HG03342 (cell line): ENCODE measurements around the gene FOXD2.

ENCODE experiments used
- ATAC-seq: cut with Tn5 transposase; IDR thresholded peaks from one replicate; pipeline ENCODE4 v1.9.1; 2021; ENCODE audit warnings: mild to moderate bottlenecking, moderate library complexity; ENCODE audit not compliant: unreplicated experiment

Gene FOXD2

DNA sequence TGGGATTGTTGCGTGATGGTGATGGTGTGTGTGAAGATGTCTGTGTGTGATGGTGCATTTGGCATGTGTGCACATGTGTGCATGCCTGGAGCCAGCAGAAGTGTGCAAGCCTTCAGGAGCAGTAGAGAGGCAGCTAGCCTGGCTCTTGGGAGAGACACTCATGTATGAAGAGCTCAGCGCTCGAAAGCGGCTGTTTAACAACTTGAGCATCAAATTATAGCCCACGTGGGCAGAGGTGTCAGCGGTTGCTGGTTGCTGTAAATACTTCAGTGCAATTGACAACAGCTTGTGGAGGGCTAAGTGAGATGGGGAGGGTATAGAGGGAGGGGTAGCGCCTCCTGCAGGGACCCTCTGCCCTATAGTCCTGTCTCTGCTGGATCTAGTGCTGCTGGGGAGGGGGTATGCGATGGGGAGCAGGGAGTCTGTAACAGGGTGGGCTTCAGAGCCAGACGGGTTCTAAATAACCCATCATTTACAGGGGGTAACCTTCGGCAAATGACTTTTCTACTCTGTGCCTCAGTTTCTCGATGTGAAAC is 21.5 kb downstream of the FOXD2 start:
- no peak for ATAC-seq

DNA sequence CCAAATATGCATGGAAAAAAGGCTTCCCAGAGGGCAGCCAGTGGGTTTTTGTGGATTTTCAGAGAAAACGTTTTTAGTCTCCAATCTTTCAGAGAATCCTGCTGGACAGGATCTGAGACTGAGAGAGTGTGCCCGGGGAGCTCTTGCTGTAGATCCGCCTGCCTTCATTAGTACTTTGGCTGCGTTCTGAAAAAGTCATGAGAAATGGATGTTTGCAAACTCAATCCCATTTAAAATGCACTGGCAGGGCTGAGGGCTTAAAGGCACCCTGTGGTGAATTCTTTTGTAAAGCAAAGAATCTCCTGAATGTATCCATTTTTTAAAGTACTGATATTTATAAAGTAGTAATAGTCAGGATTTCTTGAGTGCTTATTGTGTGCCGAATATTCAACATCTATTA is 22.2 kb downstream of the FOXD2 start:
- ATAC-seq, result no peak

DNA sequence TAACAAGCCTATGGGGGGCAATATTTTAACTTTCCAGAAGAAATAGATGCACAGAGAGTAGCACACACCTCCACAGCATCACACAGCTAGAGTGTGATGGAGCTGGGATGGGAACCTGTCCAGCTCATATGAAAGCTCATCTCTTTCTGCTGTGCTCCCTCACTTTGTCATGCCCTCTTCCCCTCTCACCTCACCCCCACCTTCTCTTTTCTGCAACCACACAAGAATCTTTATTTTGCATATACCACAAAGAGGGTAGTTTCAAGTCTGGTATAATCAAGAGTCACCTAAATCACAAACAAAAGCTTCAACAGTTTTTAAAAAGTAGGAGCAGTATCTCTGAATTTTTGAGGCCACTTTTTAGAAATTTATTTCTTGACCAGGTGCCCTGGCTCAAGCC is 22.6 kb downstream of the FOXD2 start:
- ATAC-seq, result no peak

DNA sequence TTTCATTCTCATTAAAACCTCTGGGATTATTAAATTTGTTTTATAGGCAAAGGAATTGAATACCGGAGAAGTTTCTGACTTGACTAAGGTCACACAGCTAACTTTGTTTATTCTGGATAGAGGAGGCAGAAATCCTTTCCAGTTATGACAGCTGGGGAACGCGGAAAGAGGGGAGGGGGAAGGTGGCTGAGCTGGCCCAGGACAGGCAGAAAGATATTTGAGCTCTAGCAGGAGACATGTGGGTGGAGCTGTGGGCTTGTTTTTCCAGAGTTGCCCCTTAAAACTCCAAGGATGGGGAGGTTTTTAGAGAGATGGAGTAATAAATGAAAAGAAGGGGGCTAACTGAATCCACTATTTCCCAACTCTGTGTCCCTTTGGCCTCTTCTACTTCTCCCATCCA is 27.8 kb downstream of the FOXD2 start:
- ATAC-seq, result no peak

DNA sequence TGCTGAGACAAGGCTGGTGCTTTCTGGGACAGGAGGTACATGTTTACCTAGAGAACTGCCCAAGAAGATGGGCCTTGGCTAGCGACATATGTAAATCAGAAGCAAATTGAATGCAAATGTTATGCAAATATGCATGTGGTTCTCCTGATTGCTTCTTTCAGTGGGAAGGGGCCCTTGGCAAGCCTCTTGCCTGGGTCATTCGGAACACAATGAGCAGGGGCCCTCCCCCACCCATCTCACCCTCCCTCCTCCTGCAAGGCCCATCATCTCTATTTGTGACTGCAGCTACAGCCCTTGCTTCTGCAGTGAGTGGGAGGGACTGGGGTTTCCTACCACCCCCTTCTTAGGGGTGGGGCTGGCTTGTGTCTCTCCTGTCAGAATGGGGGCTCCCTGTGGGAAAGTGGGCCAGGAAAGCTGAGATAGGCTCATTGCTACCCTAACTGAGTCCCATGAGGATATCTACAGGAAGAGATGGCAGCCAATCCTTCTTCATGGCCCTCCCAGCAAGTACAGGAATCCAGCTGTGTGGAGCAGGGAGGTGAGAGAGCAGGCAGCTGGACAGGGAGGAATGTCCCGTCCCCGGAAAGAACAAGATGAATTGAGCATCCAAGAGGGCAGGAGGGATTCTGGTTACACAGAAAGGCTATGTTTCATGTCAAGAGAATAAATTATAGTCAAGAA is 31.0 kb downstream of the FOXD2 start:
- ATAC-seq, result no peak

DNA sequence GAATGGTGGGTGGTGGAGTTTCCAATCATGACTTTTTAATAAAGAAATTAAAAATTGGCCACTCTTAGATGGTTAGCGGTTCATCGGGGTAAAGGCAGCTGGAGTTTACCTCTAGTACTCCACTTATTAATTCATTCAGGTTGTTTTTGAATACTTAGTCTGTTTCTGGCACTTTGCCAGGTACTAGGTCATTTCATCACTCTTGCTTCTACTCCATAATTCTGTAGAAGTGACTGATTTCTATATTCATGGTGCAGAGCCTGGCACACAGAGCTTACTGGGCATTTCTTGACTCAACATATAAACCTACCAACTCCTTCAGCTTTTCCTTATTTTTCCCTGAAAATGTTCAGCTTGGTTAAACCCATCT is 31.5 kb downstream of the FOXD2 start:
- ATAC-seq, result no peak

DNA sequence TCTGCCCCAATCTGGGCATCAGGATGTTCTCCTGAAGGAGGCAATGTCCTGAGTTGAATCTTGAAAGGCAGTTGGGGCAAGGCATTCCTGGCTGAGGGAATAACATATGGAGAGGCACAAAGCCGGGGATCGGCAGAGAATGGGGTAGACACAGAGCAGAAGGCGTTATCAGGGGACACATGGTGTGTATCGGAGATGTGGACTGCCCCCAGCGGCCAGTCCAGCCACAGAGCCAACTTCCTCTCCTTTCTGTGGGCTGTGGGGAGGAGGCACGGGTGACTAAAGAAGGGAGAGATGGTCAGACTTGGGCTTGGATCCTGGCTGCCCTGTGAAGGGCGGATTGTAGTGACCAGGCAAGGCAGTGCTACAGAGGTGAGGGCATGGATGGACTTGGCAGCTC is 32.1 kb downstream of the FOXD2 start:
- ATAC-seq, result no peak

DNA sequence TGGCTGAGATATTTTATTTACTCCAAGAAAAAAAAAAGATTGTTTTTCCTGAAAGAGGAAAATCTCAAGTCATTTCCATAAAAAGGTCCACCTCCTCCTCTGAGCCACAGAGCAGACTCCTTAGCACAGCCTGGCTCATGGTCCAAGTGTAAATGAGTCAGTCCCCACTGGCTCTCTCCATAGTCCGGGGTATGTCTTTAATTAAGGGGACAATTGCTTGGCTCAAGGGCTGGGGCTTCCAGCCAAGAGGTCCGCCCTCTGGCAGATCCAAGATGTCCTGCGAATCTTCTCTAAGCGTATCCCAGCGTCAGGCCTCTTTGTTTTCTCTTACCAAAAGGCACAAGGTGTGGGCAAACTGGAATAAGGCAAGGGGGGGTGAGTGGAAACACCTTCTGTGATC is 33.3 kb downstream of the FOXD2 start:
- ATAC-seq, result no peak

DNA sequence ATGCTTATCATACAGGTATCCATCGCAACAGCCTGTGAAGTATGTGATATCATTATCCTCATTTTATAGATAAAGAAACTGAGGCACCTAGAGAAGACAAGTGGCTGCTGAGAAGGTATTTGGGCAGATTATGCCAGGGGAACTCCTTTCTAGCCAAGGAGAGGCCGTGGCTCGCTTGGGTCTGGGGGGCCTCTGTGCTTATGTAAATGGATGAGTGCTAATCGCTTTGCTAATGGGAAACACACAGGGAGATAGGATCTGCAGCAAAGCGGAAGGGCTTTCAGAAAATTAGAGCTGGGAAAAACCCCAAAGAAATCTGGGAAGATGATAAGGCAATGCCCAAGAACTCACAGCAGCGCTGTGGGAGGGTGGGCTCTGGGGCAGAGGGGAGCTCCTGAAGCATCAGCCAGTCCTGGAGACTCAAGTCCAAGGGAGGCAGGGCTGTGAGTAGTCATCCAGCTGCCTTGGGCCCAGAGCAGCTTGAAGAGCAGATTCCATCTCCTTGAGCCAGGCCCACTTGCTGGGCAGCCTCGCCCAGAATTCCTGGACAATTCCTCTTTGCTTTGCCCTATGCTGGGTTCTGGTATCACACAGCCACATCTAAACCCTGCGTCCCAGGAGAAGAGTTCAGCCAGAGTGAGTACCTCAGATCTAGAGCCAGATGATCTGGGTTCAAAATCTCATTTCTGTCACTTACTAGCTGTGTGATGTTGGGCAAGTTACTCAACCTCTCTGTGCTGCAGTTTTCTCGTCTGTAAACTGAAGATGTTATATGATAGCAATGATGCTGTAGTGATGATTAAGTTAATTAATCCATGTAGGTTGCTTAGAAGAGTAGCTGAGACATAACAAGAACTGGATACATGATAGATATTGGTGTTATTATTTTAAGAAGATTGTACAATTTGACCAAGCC is 36.7 kb downstream of the FOXD2 start:
- ATAC-seq, result no peak

DNA sequence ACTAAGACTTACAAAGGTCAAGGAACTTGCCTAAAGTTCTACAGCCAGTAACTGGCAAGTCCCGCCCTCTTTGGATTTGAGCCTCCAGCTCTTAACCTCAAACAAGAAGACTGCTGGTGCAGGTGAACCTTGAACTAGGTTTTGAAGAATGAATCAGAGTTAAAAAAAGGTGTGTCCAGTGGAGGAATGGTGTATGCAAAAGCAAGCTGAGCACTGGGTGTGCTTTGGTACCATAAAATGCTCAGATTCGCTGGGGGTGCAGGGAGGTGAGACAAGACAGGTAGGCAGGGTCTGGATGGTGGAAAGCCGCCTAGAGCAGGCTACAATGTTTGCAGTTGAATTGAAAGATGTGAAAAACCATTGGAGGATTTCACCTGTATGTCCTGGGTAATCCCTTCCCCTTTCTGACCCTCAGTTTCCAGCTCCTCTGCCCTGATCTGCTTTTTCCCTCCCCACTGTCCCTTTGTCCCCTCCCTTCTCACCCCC is 39.8 kb downstream of the FOXD2 start:
- no peak for ATAC-seq

DNA sequence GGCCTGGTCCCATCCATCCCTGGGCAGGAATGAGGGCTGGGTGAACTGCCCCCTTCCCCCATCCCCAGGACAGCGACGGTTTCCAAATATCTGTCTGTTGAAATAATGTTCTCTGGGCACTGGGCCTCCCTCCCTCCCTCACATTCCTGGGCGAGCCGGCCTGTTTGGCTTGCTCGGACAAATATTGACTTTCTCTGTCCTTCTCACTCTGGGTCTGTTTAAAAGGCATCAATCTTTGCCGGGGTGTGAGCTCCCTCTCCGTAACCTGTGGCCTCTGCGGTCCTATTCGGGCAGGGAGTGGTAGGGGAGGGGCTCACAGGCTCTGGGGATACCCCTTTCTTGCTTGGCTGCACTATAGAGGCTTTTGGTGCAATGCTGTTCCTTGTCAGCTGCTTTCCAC is 40.2 kb downstream of the FOXD2 start:
- ATAC-seq, result no peak

DNA sequence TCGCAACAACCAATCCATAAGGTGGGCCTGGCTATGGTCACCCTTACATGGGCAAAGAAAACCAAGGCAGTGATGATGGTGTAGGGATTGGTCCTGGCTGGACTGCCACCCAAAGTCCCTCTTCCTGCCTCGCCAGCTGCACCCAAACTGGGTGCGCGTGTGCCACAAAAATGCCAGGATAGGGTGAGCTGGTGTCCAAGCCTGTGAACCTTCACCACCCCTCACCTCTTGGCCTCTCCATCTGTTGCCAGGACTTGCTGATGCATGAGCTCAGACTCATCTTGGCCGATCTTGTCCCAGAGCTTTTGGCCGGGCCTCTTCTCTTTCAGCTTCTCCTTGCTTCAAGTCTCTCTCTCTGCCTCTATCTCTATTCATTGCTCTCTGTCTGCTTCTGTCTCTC is 41.8 kb downstream of the FOXD2 start:
- no peak for ATAC-seq

DNA sequence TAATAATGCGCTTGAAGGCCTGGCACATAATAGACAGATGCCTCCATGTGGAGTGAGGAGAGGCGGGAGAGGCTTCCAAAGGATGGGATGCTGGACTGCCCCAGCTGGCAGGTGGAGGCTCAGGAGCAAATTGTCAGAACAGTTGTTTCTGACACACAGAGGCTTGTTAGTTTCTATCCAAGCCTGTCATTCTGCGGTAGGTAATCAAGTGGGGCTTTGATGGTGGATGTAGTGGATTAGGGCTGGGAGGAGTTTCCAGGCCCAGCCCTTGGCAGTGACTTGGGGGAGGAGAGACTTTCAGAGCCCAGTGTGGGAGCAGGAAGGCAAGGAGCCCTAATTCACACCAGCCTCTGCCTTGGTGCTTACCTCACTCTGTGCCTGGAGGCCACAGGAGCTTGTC is 44.1 kb downstream of the FOXD2 start:
- ATAC-seq, result no peak

DNA sequence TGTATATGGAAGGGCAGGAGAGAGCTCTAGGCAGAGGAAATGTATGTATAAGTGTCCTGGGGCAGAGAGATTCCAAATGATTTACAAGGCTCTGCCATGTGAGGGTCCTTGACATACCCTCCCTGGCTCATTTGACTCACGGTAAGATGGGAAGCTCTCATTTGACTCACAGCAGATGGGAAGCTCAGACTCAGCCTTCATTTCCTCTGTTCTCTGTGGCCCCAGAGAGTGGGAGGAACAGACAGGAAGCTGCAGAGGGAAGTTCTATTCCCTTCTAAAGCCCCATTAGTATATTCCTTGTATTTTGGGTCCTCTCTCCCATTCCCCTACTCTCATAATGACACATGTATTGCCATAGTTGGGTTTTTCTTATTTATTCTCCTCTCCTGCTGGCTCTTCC is 44.9 kb downstream of the FOXD2 start:
- ATAC-seq, result no peak

DNA sequence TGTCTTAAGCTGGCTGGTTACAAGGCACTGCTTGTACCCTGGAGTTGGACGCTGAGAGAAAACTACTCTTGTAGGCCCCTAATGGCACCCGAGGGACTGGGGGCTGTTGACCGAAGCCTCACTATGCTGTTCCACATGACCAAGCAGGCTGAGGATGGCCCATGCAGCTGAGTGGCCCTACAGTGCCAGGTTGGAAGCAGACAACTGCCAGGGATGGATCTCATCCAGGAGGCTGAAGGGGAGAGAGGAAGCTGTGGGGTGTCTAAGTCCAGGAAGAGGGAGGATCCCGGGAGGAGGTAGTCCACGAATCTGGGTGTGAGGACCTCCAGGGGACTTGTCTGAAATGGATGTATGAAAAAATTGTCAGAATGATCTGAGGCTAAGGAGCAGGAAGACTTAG is 45.8 kb downstream of the FOXD2 start:
- no peak for ATAC-seq

DNA sequence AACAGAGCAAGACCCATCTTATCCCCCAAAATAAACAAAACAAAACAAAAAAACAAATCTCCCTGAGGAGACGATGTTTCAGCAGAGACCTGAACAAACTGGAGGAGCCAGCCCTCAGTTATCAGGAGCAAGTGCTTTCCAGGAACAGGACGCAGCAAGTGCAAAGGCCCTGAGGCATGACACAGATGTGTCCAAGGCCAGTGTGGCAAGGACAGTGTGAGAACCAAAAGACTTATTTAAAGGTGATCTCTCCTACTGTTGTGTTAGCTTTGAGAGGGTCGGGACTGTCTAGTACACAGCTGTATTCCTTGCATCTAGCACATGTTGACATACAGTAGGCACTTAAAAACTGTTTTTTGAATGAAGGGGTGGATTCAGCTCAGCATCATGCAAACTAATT is 48.0 kb downstream of the FOXD2 start:
- ATAC-seq, result no peak

DNA sequence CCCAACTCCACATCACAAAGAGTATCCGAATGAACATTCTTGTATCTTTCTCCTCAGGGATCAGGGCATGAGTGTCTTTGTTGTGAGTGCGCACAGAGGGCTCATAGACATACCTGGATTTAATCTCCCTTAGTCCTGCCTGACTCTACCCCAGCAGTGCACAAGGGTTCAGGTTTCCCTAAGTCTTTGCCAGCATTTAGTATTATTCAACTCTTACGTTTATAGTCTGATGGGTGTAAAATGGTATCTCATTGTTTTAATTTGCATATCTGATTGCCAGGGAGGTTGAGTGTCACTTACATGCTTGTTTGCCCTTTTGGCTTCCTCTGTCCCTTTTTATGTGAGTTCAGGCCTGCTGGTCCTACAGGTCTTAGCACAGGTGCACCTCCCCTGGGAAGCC is 49.5 kb downstream of the FOXD2 start:
- no peak for ATAC-seq

DNA sequence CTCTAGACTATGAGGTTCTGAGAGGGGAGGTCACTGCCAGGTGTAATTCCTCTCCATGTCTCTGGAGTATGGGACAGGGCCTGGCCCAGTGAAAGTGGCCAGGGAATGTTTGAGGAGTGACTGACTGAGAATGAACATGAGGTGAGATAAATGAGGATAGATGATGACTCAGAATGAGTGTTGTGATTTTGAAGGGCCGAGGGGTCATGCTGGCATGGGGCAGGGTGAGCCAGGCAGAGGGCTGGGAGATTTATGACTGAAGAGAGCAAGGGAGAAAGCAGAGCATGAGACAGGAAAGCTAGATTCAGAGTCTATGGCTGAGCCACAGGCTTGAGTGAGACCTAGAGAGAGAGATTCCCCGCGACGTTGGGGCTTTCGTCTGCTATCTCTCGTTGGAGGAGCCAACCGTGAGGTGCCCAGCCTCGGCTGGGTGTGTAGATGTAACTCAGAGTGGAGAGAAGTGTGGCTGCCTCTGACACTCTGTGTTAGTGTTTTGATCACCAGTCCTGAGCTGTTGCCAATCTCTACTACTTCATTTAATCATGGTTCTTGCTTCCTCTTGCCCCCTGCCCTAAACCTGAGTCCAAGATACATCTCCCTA is 50.1 kb downstream of the FOXD2 start:
- no peak for ATAC-seq
